Activated CD4-positive, alpha-beta T cell treated with anti-CD3 and anti-CD28 coated beads for 1 hour (primary cell): ENCODE measurements around the gene CDC42EP1.
A peak's percentile ranks its signal among the peaks of the same experiment; 100 is the strongest.
"Not testable (repeated sequence)": the region's sequence is repeated elsewhere in the genome, so short reads cannot be mapped to it uniquely, and the experiment has no call there.

Source experiments
- DNase-seq: peaks from one replicate; pipeline ENCODE4 v3.0.0-alpha.2; 2020

CDC42EP1 gene

GRCh38 chr22:37588546-37589215 is 28.4 kb downstream of the CDC42EP1 start:
- DNase-seq: no peak

GRCh38 chr22:37589636-37590035 is 29.4 kb downstream of the CDC42EP1 start:
- DNase-seq: no peak

- DNase-seq: not testable (repeated sequence)
These were observed 30.8 kb downstream of the CDC42EP1 start for GRCh38 chr22:37591081-37591480.

GRCh38 chr22:37591823-37592404 is 31.6 kb downstream of the CDC42EP1 start:
- DNase-seq: no peak

GRCh38 chr22:37594237-37594636 is 34.0 kb downstream of the CDC42EP1 start:
- no peak for DNase-seq

DNA sequence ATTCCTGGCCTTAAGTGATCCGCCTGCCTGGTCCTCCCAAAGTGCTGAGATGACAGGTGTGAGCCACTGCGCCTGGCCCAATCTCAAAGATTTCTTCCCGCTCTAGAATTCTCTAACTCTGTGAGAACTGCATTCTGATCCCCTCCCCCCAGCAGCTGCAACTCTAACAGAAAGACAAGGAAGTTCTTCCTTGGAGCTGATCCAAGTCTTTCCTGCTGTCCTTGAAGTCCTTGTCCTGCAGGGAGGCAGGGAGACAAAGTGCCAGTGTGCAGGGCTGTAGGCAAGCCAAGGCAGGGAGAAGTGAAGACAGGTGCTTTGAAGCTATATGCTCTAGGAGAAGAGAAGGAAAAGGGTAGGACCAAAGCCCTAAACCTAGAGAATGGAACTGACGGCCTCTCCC is 38.9 kb downstream of the CDC42EP1 start:
- DNase-seq: no peak

- no peak for DNase-seq
These were observed 40.9 kb downstream of the CDC42EP1 start for GRCh38 chr22:37601203-37601539.

GRCh38 chr22:37601540-37602442 is 41.5 kb downstream of the CDC42EP1 start:
- DNase-seq: no peak

GRCh38 chr22:37602546-37603277 is 42.4 kb downstream of the CDC42EP1 start:
- not testable (repeated sequence) for DNase-seq

- no peak for DNase-seq
These were observed 43.8 kb downstream of the CDC42EP1 start for GRCh38 chr22:37604074-37604473.

DNA sequence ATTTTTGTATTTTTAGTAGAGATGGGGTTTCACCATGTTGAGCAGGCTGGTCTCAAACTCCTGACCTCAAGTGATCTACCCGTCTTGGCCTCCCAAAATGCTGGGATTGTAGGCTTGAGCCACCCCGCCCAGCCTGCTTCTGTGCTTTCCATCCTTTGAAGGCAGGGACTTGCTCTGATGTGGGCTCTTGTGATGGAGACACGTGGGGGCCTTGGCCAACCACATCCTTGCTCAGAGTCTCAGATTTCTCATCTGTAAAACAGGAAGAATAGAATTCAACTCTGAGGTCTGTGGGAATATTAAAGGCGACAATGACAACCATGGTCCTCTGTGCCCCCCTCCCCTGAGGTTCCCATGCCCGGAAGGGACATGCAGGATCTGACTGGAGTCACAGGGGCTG is 44.6 kb downstream of the CDC42EP1 start:
- DNase-seq: peak; percentile 32

GRCh38 chr22:37607010-37607934 is 47.0 kb downstream of the CDC42EP1 start:
- peak; percentile 84 for DNase-seq

GRCh38 chr22:37607935-37608476 is 47.7 kb downstream of the CDC42EP1 start:
- DNase-seq: no peak

DNA sequence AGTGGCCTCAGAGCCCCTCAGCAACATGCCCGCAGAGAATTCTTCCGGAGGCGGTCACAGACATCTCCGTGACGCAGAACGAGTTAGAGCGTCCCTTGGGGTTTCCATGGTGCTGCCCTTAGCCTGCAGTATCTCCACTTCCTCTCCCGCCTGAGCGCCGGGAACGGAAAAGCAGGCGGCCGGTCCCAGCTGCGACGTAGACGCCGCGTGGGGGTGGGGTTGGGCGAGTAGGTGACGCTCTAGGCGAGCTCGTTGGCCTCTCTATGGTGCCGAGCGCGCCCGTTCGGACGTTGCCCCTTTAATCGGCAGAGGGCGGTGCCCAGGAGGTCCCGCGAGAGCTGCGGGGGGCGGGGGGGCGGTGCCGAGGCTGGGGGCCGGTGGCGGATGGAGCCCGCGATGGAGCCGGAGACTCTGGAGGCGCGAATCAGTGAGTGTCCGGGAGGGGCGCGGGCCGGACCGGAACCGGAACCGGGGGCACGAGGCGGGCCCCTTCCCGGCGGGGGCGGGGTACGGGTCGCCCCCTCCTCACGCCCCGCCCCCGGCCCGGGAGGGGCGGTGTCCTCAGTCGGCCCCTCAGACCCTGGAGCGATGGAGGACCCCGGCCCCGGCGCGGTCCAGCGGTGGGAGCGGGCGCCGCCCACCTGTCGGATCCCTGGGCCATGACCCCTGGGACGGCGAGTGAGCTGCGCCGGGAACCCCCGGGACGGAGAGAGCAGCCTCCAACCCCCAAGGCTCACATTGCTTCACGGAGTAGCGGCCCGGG is 48.4 kb downstream of the CDC42EP1 start, which contains the start of gene GGA1:
TSS of gene GGA1 (plus strand) at position 358 of the 763 bp plus-strand sequence. CDS start at position 385, 27 bp downstream.
- DNase-seq: peak; percentile 94

DNA sequence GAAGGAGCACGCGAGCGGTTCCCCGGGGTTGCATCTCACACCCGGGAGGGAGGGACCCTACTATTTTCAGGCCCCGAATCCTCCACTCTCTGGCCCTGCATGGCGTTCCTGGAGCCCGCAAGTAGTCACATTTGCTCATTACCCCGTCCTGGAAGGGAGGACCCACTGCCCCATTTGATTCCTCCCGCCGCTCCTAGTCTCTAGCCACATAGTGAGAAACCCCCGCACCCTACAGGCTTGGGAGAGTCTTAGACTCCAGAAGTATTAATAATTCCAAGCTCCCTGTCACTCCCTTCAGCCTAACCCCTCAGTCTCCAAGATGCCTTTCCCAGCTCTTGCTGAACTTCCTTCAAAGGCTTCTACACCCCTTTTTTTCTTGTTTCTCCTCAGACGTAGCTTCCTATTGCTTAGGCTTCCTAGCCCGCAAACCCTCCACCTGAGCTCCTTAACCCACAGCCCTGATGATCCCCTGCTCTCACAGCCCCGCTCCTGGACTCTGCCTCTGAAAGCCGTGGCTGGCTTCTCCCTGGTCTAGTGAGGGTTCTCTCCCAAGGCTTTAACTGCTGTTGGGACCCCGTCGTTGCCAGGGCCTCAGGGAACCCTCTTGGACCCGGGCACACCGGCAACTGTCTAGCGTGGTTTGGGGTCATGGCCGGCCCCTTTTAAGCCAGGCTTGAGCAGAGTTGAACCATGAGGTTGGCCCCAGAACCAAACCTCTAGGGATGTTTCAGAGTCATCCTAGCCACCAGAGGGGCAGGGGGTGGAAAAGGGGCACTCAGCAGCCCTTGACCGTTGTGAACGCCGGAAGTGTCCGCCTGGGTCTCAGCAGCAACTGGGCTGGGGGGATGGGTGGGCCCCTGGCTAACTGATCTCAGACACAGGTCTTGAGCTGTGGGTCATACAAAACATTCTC is 49.2 kb downstream of the CDC42EP1 start:
- DNase-seq: no peak

DNA sequence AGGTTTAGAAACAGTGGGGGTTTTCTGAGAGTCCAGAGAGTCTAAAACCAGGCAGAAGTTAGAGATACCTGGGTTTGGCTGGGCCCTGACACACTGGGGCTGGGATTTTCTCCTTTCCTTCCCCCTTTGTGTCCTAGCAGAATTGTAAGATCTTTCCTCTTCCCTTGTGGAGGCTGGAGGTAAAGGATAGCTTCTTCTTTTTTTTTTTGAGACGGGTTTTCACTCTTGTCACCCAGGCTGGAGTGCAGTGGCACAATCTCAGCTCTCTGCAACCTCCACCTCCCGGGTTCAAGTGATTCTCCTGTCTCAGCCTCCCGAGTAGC is 49.8 kb downstream of the CDC42EP1 start:
- not testable (repeated sequence) for DNase-seq

DNA sequence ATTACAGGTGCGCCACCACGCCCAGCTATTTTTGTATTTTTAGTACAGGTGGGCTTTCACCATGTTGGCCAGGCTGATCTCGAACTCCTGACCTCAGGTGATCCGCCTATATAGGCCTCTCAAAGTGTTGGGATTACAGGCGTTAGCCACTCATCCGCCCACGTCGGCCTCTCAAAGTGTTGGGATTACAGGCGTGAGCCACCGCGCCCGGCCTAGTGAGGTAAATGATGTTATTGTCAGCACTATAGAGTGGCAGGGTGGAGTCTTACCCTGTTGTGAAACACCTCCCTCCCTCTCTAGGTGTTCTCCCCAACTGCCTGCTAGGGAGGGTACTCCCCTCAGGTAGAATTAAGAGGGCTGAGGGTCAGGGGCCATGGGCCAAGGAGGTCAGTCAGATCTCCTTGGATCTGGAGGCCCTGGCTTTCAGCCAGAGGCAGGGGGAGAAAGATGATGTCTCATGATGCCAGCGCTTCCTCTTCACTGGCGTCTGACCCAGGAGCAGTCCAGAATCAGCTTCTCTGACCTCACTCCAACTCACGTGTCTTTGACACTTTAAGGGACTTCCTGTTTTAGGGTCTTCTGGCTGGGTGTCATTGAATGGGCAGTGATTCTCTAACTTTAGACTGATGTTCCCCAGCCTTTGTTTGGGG is 50.3 kb downstream of the CDC42EP1 start:
- no peak for DNase-seq

GRCh38 chr22:37611207-37611606 is 50.9 kb downstream of the CDC42EP1 start:
- no peak for DNase-seq
